Right lobe of liver (tissue), 4 donors: ENCODE measurements around the gene RTL1.

ENCODE experiments used
- POLR2A ChIP-seq: fragments of 450-650 bp; IDR thresholded peaks from one replicate; pipeline ENCODE4 v1.6.1; 2017; ENCODE audit warnings: antibody characterized with exemption, mild to moderate bottlenecking
- TF ChIP-seq, protein P1 (sequence below), 4 donors: fragments of 200-600 bp in 3 of 4; fragments of 450-650 bp in 1 of 4; IDR thresholded peaks; one replicate each; pipeline versions ENCODE4 v1.5.1 to v1.8.0; 2016 to 2022; ENCODE audit warnings: antibody characterized with exemption in 4 of 4, mild to moderate bottlenecking in 2 of 4
- donor health status: DM: no; HTN: no; CAD: no.
- donor health status: DM: no; HTN: no; CAD: no.
- donor health status: DM: no; HTN: yes; CAD: no.

DNA sequence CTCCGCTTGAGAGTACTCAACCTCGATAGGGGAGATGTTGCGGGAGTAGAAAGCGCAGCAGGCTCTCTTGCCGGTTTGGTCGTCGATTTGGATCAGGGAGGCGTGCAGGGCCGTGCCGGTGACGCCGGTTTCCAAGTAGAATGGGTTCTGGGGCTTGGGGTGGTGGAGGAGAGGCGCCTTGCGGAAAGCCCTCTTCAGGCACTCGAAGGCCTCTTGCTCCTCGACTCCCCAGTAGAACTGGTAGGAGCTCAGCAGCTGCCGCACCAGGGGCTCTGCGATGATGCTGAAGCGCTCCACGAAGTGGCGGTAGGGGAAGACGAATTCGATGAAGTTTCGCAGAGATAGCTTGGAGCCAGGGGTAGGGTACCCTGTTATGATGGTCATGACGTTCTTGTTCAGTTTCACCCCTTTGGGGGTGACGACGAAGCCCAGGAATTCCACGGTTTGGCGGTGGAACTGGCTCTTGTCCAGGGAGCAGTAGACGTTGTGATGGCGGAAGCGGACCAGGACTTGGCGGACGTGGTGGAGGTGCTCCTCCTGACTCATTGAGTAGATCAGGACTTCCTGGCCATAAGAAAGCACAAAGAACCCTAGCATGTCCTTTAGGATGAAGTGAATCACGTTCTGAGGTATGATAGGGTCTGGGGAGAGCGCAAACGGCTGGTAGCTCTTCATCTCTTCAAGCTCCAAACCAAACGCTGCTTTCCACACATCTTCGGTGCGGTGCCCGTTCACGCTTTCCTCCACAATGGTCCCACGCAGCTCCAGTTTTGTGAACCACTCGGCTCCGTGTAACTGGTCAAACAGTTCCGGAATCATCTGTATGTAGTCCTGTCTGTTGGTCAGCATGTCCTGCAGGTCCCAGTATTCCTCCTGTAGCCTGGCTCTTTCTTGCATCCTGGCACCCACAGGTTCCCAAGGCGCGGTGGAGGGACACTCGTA is 21.2 kb downstream of the RTL1 start:
- TF ChIP-seq, protein P1, sequence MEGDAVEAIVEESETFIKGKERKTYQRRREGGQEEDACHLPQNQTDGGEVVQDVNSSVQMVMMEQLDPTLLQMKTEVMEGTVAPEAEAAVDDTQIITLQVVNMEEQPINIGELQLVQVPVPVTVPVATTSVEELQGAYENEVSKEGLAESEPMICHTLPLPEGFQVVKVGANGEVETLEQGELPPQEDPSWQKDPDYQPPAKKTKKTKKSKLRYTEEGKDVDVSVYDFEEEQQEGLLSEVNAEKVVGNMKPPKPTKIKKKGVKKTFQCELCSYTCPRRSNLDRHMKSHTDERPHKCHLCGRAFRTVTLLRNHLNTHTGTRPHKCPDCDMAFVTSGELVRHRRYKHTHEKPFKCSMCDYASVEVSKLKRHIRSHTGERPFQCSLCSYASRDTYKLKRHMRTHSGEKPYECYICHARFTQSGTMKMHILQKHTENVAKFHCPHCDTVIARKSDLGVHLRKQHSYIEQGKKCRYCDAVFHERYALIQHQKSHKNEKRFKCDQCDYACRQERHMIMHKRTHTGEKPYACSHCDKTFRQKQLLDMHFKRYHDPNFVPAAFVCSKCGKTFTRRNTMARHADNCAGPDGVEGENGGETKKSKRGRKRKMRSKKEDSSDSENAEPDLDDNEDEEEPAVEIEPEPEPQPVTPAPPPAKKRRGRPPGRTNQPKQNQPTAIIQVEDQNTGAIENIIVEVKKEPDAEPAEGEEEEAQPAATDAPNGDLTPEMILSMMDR (IDR thresholded peaks at IDR 0.05), result no peak
- no peak for TF ChIP-seq POLR2A
